Vagina (tissue), 2 donors: ENCODE results near the gene SARDH.

Experiments used
- CTCF ChIP-seq, 3 experiments: fragments of 450-650 bp in 2 of 3; fragments of 200-600 bp in 1 of 3; sonication (generic) in 1 of 3; IDR thresholded peaks; one replicate each; pipeline ENCODE4 v1.5.1; 2017 to 2019; ENCODE audit warnings: antibody characterized with exemption in 3 of 3, mild to moderate bottlenecking in 2 of 3, moderate library complexity in 2 of 3
- POLR2A ChIP-seq, 2 donors: fragments of 450-650 bp; IDR thresholded peaks; one replicate each; pipeline ENCODE4 v1.6.1; 2017; ENCODE audit warnings: antibody characterized with exemption in 2 of 2, mild to moderate bottlenecking in 2 of 2, moderate library complexity in 2 of 2

GRCh38 chr9:133677126-133678010 is 60.8 kb downstream of the SARDH start:
- TF ChIP-seq CTCF (IDR thresholded peaks at IDR 0.05) (no peak), POLR2A (IDR thresholded peaks at IDR 0.05) (no peak)
